Heart left ventricle (tissue), 16 donors: ENCODE measurements around the gene STARD4. TPM values are rescaled to one million over a fixed set of nuclear protein-coding genes. Genes with fewer than 3 reads are reported as not detected.

Experiments
- ATAC-seq, 4 donors: fragments of 200-7000 bp; cut with Tn5 transposase; one replicate each; pipeline ENCODE4 v1.9.1; 2020 to 2022; ENCODE audit warnings: moderate library complexity in 4 of 4, mild to moderate bottlenecking in 3 of 4, moderate number of reproducible peaks in 1 of 4
- DNase-seq, 5 donors: peaks; one replicate each; pipeline ENCODE4 v3.0.0-alpha.2; 2020
- H3K27ac ChIP-seq, 12 donors: fragments of 200-600 bp; sonication (generic) in 4 of 12; one replicate each; pipeline versions ENCODE4 v1.5.0 to v1.8.0; 2016 to 2022; ENCODE audit warnings: mild to moderate bottlenecking in 2 of 12
- H3K27me3 ChIP-seq, 9 donors: fragments of 200-600 bp; sonication (generic) in 2 of 9; one replicate each; pipeline versions ENCODE4 v1.5.1 to v1.8.0; 2016 to 2022; ENCODE audit warnings: mild to moderate bottlenecking in 3 of 9
- H3K36me3 ChIP-seq, 9 donors: fragments of 200-600 bp; sonication (generic) in 2 of 9; one replicate each; pipeline versions ENCODE4 v1.5.0 to v1.8.0; 2018 to 2022; ENCODE audit warnings: mild to moderate bottlenecking in 2 of 9
- H3K4me1 ChIP-seq, 12 donors: fragments of 200-600 bp; sonication (generic) in 4 of 12; one replicate each; pipeline versions ENCODE4 v1.5.0 to v1.8.0; 2016 to 2022; ENCODE audit warnings: mild to moderate bottlenecking in 3 of 12
- H3K4me3 ChIP-seq, 12 donors: fragments of 200-600 bp; sonication (generic) in 4 of 12; one replicate each; pipeline versions ENCODE4 v1.5.0 to v1.8.0; 2017 to 2022; ENCODE audit warnings: mild to moderate bottlenecking in 9 of 12, moderate library complexity in 4 of 12
- H3K9me3 ChIP-seq, 12 donors: fragments of 200-600 bp; sonication (generic) in 4 of 12; one replicate each; pipeline versions ENCODE4 v1.5.0 to v1.8.0; 2016 to 2022; ENCODE audit warnings: mild to moderate bottlenecking in 1 of 12
- CTCF ChIP-seq, 12 donors: fragments of 200-600 bp; sonication (generic) in 4 of 12; IDR thresholded peaks; one replicate each; pipeline versions ENCODE4 v1.5.0 to v1.8.0; 2018 to 2022; ENCODE audit warnings: antibody characterized with exemption in 12 of 12, mild to moderate bottlenecking in 5 of 12
- POLR2A ChIP-seq, 2 donors: fragments of 450-650 bp; IDR thresholded peaks; one replicate each; pipeline ENCODE4 v1.6.1; 2017; ENCODE audit warnings: antibody characterized with exemption in 2 of 2, mild to moderate bottlenecking in 2 of 2, moderate library complexity in 2 of 2
- WGBS, 4 donors: extraction: QIAGEN DNeasy Blood & Tissue Kit in 2 of 4; methylation state at CpG; one replicate each; pipeline versions ENCODE4 v1.1.5 to v1.1.7; 2013 to 2018; 5-methylcytosine and 5-hydroxymethylcytosine counted together
- intact Hi-C, 10 donors: fragments of 100-400 bp; cut with DNase I; formaldehyde crosslinking; loops; one replicate each; pipeline versions ENCODE4 v1.11.1 to v1.14.2; 2022
- long read RNA-seq, 3 donors: library from polyadenylated mRNA; unstranded; transcript quantifications; one replicate each; pipeline ENCODE4 v2.0.0, GENCODE V29; 2020 to 2021
- polyA plus RNA-seq, 2 donors: library from polyadenylated mRNA; stranded (reverse); fragments of 200-250 nt; gene quantifications; one replicate each; pipeline ENCODE4 v1.2.3, GENCODE V29; 2013
- total RNA-seq, 9 donors: library from RNA; depleted of rRNA in 2 of 9; stranded (reverse); fragments of >200 nt in 2 of 9; fragmentation: NEBNext Ultra II Directional in 3 of 9; extraction: Animal tissue kit (Norgen Biotek cat#: 25700) in 3 of 9; gene quantifications; one replicate each; pipeline versions ENCODE4 v1.1.0 to v1.2.4, GENCODE V29; 2016 to 2023
- donor health status: ischemic (EF 13 %, LVEDD 7.1; RV severe dilation, severe dysfunction).
- donor health status: healthy with polysubstance abuse.
- donor health status: DM: no; HTN: yes; CAD: no.
- donor health status: DM: no; HTN: no; CAD: no.
- donor health status: ischemic (EF 25% LVEDD 6.9; RV normal size, moderate dysfunction).
- donor health status: ischemic (EF 25% LVEDD 5.7; RV mildly dilated, moderate dysfunction).
- donor health status: healthy.
- donor health status: DM: yes; HTN: yes; CAD: no.
- donor health status: ischemic (EF 35%, LVEDD 5.7; RV mildly dilated, moderate dysfunction).
- donor health status: nonischemic (EF 11% LVEDD 7.7; RV severe dilation, severe dysfunction).
- donor health status: DM: yes; HTN: yes; CAD: no.
- donor health status: PGD.
- donor health status: ischemic (EF 29% LVEDD 5.4; RV normal size, mild dysfunction).
- donor health status: nonischemic (EF 23%, LVEDD 6.1; RV moderate dilation, normal function).

STARD4 gene, protein sequence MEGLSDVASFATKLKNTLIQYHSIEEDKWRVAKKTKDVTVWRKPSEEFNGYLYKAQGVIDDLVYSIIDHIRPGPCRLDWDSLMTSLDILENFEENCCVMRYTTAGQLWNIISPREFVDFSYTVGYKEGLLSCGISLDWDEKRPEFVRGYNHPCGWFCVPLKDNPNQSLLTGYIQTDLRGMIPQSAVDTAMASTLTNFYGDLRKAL
- total RNA-seq: 10 to 100 TPM in 3 of 9 donors, 1 to 10 TPM in 6; 7.6 to 14.5 (median 9.4) TPM
- polyA plus RNA-seq: 10 to 100 TPM in 1 of 2 donors, 1 to 10 TPM in 1; 3.1 to 18.2 TPM
- long read RNA-seq, donor 1, full-length matches to known transcripts: 14 of 17 reads
- long read RNA-seq, donor 1, partial matches to known transcripts: 0 of 17 reads
- long read RNA-seq, donor 1, other reads (novel, unspliced or antisense): 3 of 17 reads
- long read RNA-seq, donor 2, full-length matches to known transcripts: 21 of 32 reads
- long read RNA-seq, donor 2, partial matches to known transcripts: 0 of 32 reads
- long read RNA-seq, donor 2, other reads (novel, unspliced or antisense): 11 of 32 reads
- long read RNA-seq, donor 3, full-length matches to known transcripts: 5 of 14 reads
- long read RNA-seq, donor 3, partial matches to known transcripts: 0 of 14 reads
- long read RNA-seq, donor 3, other reads (novel, unspliced or antisense): 9 of 14 reads

DNA sequence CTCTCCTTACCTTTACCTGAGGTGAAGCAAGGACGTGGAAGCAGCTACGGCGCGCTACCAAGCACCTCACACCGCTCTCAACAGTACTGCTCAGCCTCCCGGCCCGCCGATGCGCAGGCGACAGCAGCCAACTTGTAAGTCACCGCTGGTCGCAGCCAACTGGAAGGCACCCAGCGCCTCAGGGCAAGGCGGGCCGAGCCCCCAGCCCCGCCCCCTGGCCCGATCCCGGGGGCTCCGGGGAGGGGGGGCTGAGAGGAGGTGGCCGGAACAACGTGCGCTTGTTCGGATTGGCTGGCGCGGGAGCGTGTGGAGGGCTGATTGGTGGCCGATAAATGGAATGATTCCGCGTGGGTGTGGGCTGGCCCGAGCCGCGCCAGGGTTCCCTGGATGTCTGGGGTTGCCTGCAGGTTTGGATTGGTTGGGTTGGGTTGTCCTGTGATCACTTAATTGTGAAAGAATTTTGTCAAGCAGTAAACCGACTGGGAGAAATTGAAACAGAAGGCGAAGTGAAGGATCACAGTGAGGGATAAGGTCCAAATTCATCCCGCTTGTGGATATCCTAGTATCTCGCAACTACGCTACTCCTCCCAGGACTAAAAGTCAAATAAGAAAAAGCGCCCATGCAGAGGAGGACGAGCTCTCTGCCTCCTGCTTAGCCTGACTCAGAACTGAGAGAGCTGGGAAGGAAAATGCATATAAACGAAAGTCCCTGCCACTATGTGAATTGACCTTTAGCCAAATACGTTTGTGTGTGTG, at the start of gene STARD4:
STARD4 (minus strand) TSS at position 161 of the 756 bp plus-strand sequence. CDS start 5,102 bp downstream, outside the sequence.
- peak within 1 kb of the TSS; percentile 68 to 95 (median 84) for H3K4me3 ChIP-seq
- DNase-seq (peak; percentile 95 to 97 (median 96)), ATAC-seq (peak; percentile 99)
- intact Hi-C loops: loop anchor here in 2 of 10 donors (2.0 to 10.0 kb wide), 2 partner anchors 38 to 348 kb away; no protein-coding TSS in a partner anchor
- H3K36me3 ChIP-seq: no peaks in the 10 kb centered on the region
- H3K4me1 ChIP-seq: peaks cover 0 to 37% (median 14%) of the 10 kb centered on the region in 12 donors
- 0 to 1% (median 1%) methylated on average over 28 to 41 of the region's 41 CpGs for WGBS, 4 donors
- H3K27me3 ChIP-seq: no peaks in the 10 kb centered on the region
- TF ChIP-seq POLR2A (IDR thresholded peaks at IDR 0.05) (peak in 1 of 2 donors; percentile 75), CTCF (IDR thresholded peaks at IDR 0.05) (no peak)
- no peaks in the 10 kb centered on the region for H3K9me3 ChIP-seq
- H3K27ac ChIP-seq: peak within 1 kb of the TSS in 11 of 12 donors; percentile 74 to 93 (median 84)

DNA sequence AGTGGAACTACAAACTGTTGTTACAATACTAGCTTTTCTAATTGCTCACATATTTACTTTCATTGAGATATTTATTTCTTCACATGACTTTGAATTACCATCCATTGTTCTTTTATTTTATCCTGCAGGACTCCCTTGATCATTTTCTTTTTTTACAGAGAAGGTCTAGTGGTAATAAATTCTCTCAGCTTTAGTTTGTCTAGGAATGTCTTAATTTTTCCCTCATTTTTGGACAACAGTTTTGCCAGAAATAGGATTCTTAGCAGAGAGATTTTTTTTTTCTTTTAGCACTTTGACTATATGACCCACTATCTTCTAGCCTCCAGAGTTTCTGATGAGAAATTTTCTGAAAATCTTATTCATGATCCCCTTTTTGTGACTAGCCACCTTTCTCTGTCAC, 47.3 kb upstream of the STARD4 start:
- TF ChIP-seq POLR2A (IDR thresholded peaks at IDR 0.05) (no peak), CTCF (IDR thresholded peaks at IDR 0.05) (no peak)
- DNase-seq (no peak), ATAC-seq (no peak)
- Histone ChIP-seq H3K9me3 (peaks cover 0 to 17% (median 3%) of the 10 kb centered on the region in 12 donors), H3K4me3 (no peak overlapping the region), H3K36me3 (no peaks in the 10 kb centered on the region), H3K4me1 (peaks cover 0 to 30% (median 13%) of the 10 kb centered on the region in 12 donors), H3K27me3 (no peaks in the 10 kb centered on the region), H3K27ac (no peak overlapping the region)
- intact Hi-C loops: loop anchor here in 6 of 10 donors (10.0 kb wide), 5 partner anchors 115 to 435 kb away; no protein-coding TSS in a partner anchor

GRCh38 chr5:111557686-111558085, 45.4 kb upstream of the STARD4 start:
- TF ChIP-seq POLR2A (IDR thresholded peaks at IDR 0.05) (no peak), CTCF (IDR thresholded peaks at IDR 0.05) (no peak)
- intact Hi-C loops: loop anchor here in 6 of 10 donors (10.0 kb wide), 5 partner anchors 117 to 437 kb away; no protein-coding TSS in a partner anchor
- Histone ChIP-seq H3K27ac (no peak overlapping the region), H3K4me1 (peaks cover 0 to 19% (median under 1%) of the 10 kb centered on the region in 12 donors), H3K27me3 (no peaks in the 10 kb centered on the region), H3K4me3 (no peak overlapping the region), H3K9me3 (peaks cover 0 to 17% (median 3%) of the 10 kb centered on the region in 12 donors), H3K36me3 (no peaks in the 10 kb centered on the region)
- no peak for ATAC-seq
- WGBS, 4 donors: 79 to 94% (median 92%) methylated on average over 1 of the region's 1 CpG
- DNase-seq: no peak
